Endothelial cell of umbilical vein (primary cell): ENCODE results near the gene PPP1R13B.

ENCODE experiments used
- CTCF ChIP-seq, 2 donors: IDR thresholded peaks; 1 replicate in 1 of 2; 2 replicates in 1 of 2; pipeline ENCODE4 v1.5.1; 2011; ENCODE audit warnings: low read length in 2 of 2, mild to moderate bottlenecking in 2 of 2, moderate library complexity in 2 of 2, control low read depth in 1 of 2, inconsistent platforms in 1 of 2, low read depth in 1 of 2; ENCODE audit not compliant: insufficient read depth in 1 of 2; ENCODE audit errors: extremely low read depth in 1 of 2
- EZH2 ChIP-seq: IDR thresholded peaks from 2 replicates; pipeline ENCODE4 v1.6.1; 2012; ENCODE audit warnings: borderline replicate concordance, low read depth, mild to moderate bottlenecking, moderate library complexity, low read length, inconsistent platforms; ENCODE audit not compliant: severe bottlenecking
- FOS ChIP-seq: IDR thresholded peaks from 2 replicates; pipeline ENCODE4 v1.6.1; 2011; ENCODE audit warnings: mild to moderate bottlenecking, low read length, moderate library complexity, borderline replicate concordance; ENCODE audit not compliant: insufficient read depth
- JUN ChIP-seq: IDR thresholded peaks from 2 replicates; pipeline ENCODE4 v1.6.1; 2011; ENCODE audit warnings: borderline replicate concordance, low read depth; ENCODE audit not compliant: insufficient read length, insufficient read depth
- POLR2A ChIP-seq: IDR thresholded peaks from 2 replicates; pipeline ENCODE4 v1.6.1; 2012; ENCODE audit warnings: low read depth, mild to moderate bottlenecking, control low read depth, low read length
- POLR2AphosphoS5 ChIP-seq: IDR thresholded peaks from 2 replicates; pipeline ENCODE4 v1.6.1; 2012; ENCODE audit warnings: low read depth, mild to moderate bottlenecking, control low read depth, low read length, moderate library complexity; ENCODE audit not compliant: insufficient read depth

GRCh38 chr14:103710771-103711377 is 136.5 kb downstream of the PPP1R13B start:
- no peak for TF ChIP-seq CTCF (IDR thresholded peaks at IDR 0.05; ENCODE audit: extremely low read depth in 1 of 2, insufficient read depth in 1 of 2, low read depth in 1 of 2, low read length in 2 of 2)
- TF ChIP-seq POLR2A, result no peak
- no peak for TF ChIP-seq FOS
- TF ChIP-seq POLR2AphosphoS5, result no peak
- no peak for TF ChIP-seq EZH2
- TF ChIP-seq JUN, result no peak
